Measurements from ENCODE around the gene CBX5.

DNA sequence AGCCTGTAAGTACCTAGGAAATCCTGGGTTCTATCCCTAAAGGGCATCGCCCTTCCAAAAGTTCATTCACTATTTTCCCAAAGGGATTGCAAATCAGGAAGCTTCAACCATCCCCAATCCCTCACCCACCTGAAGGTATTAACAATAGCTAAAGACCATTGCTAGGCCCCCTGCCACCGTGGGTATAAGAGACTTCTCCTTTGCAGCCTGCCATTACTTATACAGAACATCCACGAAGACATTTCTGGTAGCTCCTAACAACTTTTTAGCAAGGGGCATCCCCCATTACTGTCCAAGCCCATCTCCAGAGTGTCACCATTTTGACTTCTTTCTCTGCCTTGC, 90.8 kb downstream of the CBX5 start:
- TF ChIP-seq, protein P1, sequence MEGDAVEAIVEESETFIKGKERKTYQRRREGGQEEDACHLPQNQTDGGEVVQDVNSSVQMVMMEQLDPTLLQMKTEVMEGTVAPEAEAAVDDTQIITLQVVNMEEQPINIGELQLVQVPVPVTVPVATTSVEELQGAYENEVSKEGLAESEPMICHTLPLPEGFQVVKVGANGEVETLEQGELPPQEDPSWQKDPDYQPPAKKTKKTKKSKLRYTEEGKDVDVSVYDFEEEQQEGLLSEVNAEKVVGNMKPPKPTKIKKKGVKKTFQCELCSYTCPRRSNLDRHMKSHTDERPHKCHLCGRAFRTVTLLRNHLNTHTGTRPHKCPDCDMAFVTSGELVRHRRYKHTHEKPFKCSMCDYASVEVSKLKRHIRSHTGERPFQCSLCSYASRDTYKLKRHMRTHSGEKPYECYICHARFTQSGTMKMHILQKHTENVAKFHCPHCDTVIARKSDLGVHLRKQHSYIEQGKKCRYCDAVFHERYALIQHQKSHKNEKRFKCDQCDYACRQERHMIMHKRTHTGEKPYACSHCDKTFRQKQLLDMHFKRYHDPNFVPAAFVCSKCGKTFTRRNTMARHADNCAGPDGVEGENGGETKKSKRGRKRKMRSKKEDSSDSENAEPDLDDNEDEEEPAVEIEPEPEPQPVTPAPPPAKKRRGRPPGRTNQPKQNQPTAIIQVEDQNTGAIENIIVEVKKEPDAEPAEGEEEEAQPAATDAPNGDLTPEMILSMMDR (IDR thresholded peaks at IDR 0.05), result no peak
- TF ChIP-seq POLR2A (IDR thresholded peaks at IDR 0.05), result no peak

Data from lower leg skin (tissue), 3 donors.